Esophagus (tissue), 2 donors: ENCODE measurements around the gene GSN. TPM values are rescaled to one million over a fixed set of nuclear protein-coding genes. Genes with fewer than 3 reads are reported as not detected.

Experiments
- H3K27ac ChIP-seq, 2 donors: one replicate each; pipeline ENCODE4 v1.5.1; 2013; ENCODE audit warnings: low read depth in 2 of 2, mild to moderate bottlenecking in 2 of 2, inconsistent platforms in 1 of 2, low read length in 1 of 2, moderate library complexity in 1 of 2
- H3K27me3 ChIP-seq, 2 donors: one replicate each; pipeline ENCODE4 v1.6.1; 2013; ENCODE audit warnings: low read length in 2 of 2, control low read depth in 1 of 2, mild to moderate bottlenecking in 1 of 2; ENCODE audit not compliant: insufficient read depth in 2 of 2, control insufficient read depth in 1 of 2
- H3K36me3 ChIP-seq, 2 donors: one replicate each; pipeline ENCODE4 v1.6.1; 2013; ENCODE audit warnings: low read length in 1 of 2; ENCODE audit not compliant: control insufficient read depth in 2 of 2, insufficient read depth in 2 of 2
- H3K4me1 ChIP-seq, 2 donors: one replicate each; pipeline ENCODE4 v1.6.1; 2013; ENCODE audit warnings: low read length in 1 of 2; ENCODE audit not compliant: control insufficient read depth in 2 of 2, insufficient read depth in 2 of 2
- H3K4me3 ChIP-seq, 2 donors: one replicate each; pipeline ENCODE4 v1.5.1; 2013; ENCODE audit warnings: low read length in 2 of 2, mild to moderate bottlenecking in 2 of 2, low read depth in 1 of 2, moderate library complexity in 1 of 2
- H3K9me3 ChIP-seq, 2 donors: one replicate each; pipeline ENCODE4 v1.6.1; 2013; ENCODE audit warnings: mild to moderate bottlenecking in 2 of 2, low read depth in 1 of 2, low read length in 1 of 2, moderate library complexity in 1 of 2; ENCODE audit not compliant: control insufficient read depth in 2 of 2, insufficient read depth in 1 of 2
- WGBS, 2 donors: extraction: QIAGEN DNeasy Blood & Tissue Kit; methylation state at CpG; one replicate each; pipeline ENCODE4 v1.1.7; 2013; 5-methylcytosine and 5-hydroxymethylcytosine counted together
- polyA plus RNA-seq, 2 donors: library from polyadenylated mRNA; stranded (reverse); fragments of 200-250 nt; gene quantifications; one replicate each; pipeline ENCODE4 v1.2.3, GENCODE V29; 2013
- donor health status: healthy with polysubstance abuse.
- donor health status: Bipolar disorder and iron deficiency.

GSN gene
- polyA plus RNA-seq, 2 donors: 198 to 418 TPM

- 28 to 54% methylated on average over 19 of the region's 19 CpGs for WGBS, 2 donors
- no peaks in the 10 kb centered on the region for H3K27me3 ChIP-seq
- H3K4me1 ChIP-seq: peaks cover 6 to 27% of the 10 kb centered on the region in 2 donors
- no peak overlapping the region for H3K4me3 ChIP-seq
- peaks cover 23 to 64% of the 10 kb centered on the region in 2 donors for H3K36me3 ChIP-seq
- H3K27ac ChIP-seq: peak overlapping the region; percentile 91 to 97
- peaks cover 0 to 2% of the 10 kb centered on the region in 2 donors for H3K9me3 ChIP-seq
These were observed 58.3 kb downstream of the GSN start for GRCh38 chr9:121326130-121326838.

GRCh38 chr9:121326901-121327613 is 59.1 kb downstream of the GSN start:
- WGBS, 2 donors: 80 to 87% methylated on average over 11 of the region's 11 CpGs
- Histone ChIP-seq H3K36me3 (peaks cover 23 to 69% of the 10 kb centered on the region in 2 donors), H3K9me3 (peaks cover 0 to 2% of the 10 kb centered on the region in 2 donors), H3K4me3 (no peak overlapping the region), H3K27me3 (no peaks in the 10 kb centered on the region), H3K27ac (peak overlapping the region; percentile 91 to 97), H3K4me1 (peaks cover 7 to 27% of the 10 kb centered on the region in 2 donors)

- H3K27ac ChIP-seq: peak overlapping the region; percentile 33 to 72
- no peak overlapping the region for H3K4me3 ChIP-seq
- H3K9me3 ChIP-seq: peaks cover 0 to 2% of the 10 kb centered on the region in 2 donors
- H3K36me3 ChIP-seq: peaks cover 23 to 74% of the 10 kb centered on the region in 2 donors
- no peaks in the 10 kb centered on the region for H3K27me3 ChIP-seq
- WGBS, 2 donors: 80 to 82% methylated on average over 8 of the region's 8 CpGs
- H3K4me1 ChIP-seq: peaks cover 7 to 30% of the 10 kb centered on the region in 2 donors
These were observed 60.5 kb downstream of the GSN start for GRCh38 chr9:121328476-121328875.

GRCh38 chr9:121328876-121329681 is 61.1 kb downstream of the GSN start:
- Histone ChIP-seq H3K36me3 (peaks cover 21 to 70% of the 10 kb centered on the region in 2 donors), H3K4me1 (peaks cover 7 to 30% of the 10 kb centered on the region in 2 donors)

GRCh38 chr9:121331549-121331948 is 63.6 kb downstream of the GSN start:
- Histone ChIP-seq H3K9me3 (no peaks in the 10 kb centered on the region), H3K36me3 (peaks cover 11 to 50% of the 10 kb centered on the region in 2 donors), H3K4me3 (no peak overlapping the region), H3K27me3 (no peaks in the 10 kb centered on the region), H3K27ac (peak overlapping the region; percentile 72 to 74), H3K4me1 (peaks cover 8 to 22% of the 10 kb centered on the region in 2 donors)
- 68 to 78% methylated on average over 3 of the region's 3 CpGs for WGBS, 2 donors

More at GRCh38 chr9:121328876-121329681, 61.1 kb downstream of the GSN start:
- 81 to 87% methylated on average over 16 of the region's 16 CpGs for WGBS, 2 donors
- H3K9me3 ChIP-seq: peaks cover 0 to 2% of the 10 kb centered on the region in 2 donors
- no peaks in the 10 kb centered on the region for H3K27me3 ChIP-seq
- no peak overlapping the region for H3K4me3 ChIP-seq
- H3K27ac ChIP-seq: peak overlapping the region; percentile 61 to 72

- Histone ChIP-seq H3K4me3 (no peak overlapping the region), H3K9me3 (no peaks in the 10 kb centered on the region), H3K4me1 (peaks cover 7 to 18% of the 10 kb centered on the region in 2 donors), H3K36me3 (peaks cover 11 to 45% of the 10 kb centered on the region in 2 donors), H3K27ac (peak overlapping the region; percentile 69 to 74), H3K27me3 (no peaks in the 10 kb centered on the region)
- 78 to 82% methylated on average over 14 of the region's 14 CpGs for WGBS, 2 donors
These were observed 64.2 kb downstream of the GSN start for GRCh38 chr9:121331992-121332685.

- WGBS, 2 donors: 70 to 76% methylated on average over 8 of the region's 8 CpGs
- H3K36me3 ChIP-seq: peaks cover 13 to 37% of the 10 kb centered on the region in 2 donors
- peaks cover 4 to 15% of the 10 kb centered on the region in 2 donors for H3K4me1 ChIP-seq
- H3K9me3 ChIP-seq: no peaks in the 10 kb centered on the region
- peak overlapping the region; percentile 81 to 83 for H3K27ac ChIP-seq
- no peaks in the 10 kb centered on the region for H3K27me3 ChIP-seq
- H3K4me3 ChIP-seq: no peak overlapping the region
These were observed 66.2 kb downstream of the GSN start for GRCh38 chr9:121333950-121334773.

- Histone ChIP-seq H3K27me3 (no peaks in the 10 kb centered on the region), H3K36me3 (peaks cover 2 to 21% of the 10 kb centered on the region in 2 donors), H3K9me3 (no peaks in the 10 kb centered on the region), H3K27ac (no peak overlapping the region), H3K4me3 (no peak overlapping the region), H3K4me1 (peaks cover 2 to 15% of the 10 kb centered on the region in 2 donors)
- 76 to 83% methylated on average over 4 of the region's 4 CpGs for WGBS, 2 donors
These were observed 68.7 kb downstream of the GSN start for GRCh38 chr9:121336665-121337064.
